ENCODE measurements around the gene OSBPL10. TPM values are rescaled to one million over a fixed set of nuclear protein-coding genes. Genes with fewer than 3 reads are reported as not detected.
"Not testable (repeated sequence)": the region's sequence is repeated elsewhere in the genome, so short reads cannot be mapped to it uniquely, and the experiment has no call there.

OSBPL10 gene
- polyA plus RNA-seq, 3 donors, result 1.0 to 4.3 (median 3.8) TPM

- WGBS, 3 donors, result 89 to 97% (median 91%) methylated on average over 7 of the region's 7 CpGs
- no peak overlapping the region for H3K27ac ChIP-seq (ENCODE audit: low read depth, low read length)
Measured at GRCh38 chr3:31813686-31814085, 167.4 kb downstream of the OSBPL10 start.

GRCh38 chr3:31813197-31813596 lies 167.9 kb downstream of the OSBPL10 start:
- no peak overlapping the region for H3K27ac ChIP-seq (ENCODE audit: low read depth, low read length)

- 96 to 98% (median 97%) methylated on average over 11 of the region's 11 CpGs for WGBS, 3 donors
- no peak overlapping the region for H3K27ac ChIP-seq (ENCODE audit: low read depth, low read length)
Measured at GRCh38 chr3:31810991-31811433, 170.1 kb downstream of the OSBPL10 start.

GRCh38 chr3:31808143-31808720 lies 172.8 kb downstream of the OSBPL10 start:
- no peak overlapping the region for H3K27ac ChIP-seq (ENCODE audit: low read depth, low read length)
- WGBS, 3 donors, result 89 to 95% (median 95%) methylated on average over 3 of the region's 3 CpGs

GRCh38 chr3:31804251-31805051 lies 176.6 kb downstream of the OSBPL10 start:
- WGBS, 3 donors, result 61 to 78% (median 77%) methylated on average over 10 of the region's 10 CpGs
- no peak overlapping the region for H3K27ac ChIP-seq (ENCODE audit: low read depth, low read length)

GRCh38 chr3:31802981-31803740 lies 177.9 kb downstream of the OSBPL10 start:
- WGBS, 3 donors, result 68 to 89% (median 78%) methylated on average over 7 of the region's 7 CpGs
- no peak overlapping the region for H3K27ac ChIP-seq (ENCODE audit: low read depth, low read length)

GRCh38 chr3:31800436-31800835 lies 180.6 kb downstream of the OSBPL10 start:
- H3K27ac ChIP-seq (ENCODE audit: low read depth, low read length), result no peak overlapping the region
- WGBS, 3 donors, result 95 to 99% (median 96%) methylated on average over 4 of the region's 4 CpGs

- H3K27ac ChIP-seq (ENCODE audit: low read depth, low read length), result no peak overlapping the region
- 99 to 100% (median 99%) methylated on average over 4 of the region's 4 CpGs for WGBS, 3 donors
Measured at GRCh38 chr3:31798840-31799239, 182.2 kb downstream of the OSBPL10 start.

- no peak overlapping the region for H3K27ac ChIP-seq (ENCODE audit: low read depth, low read length)
- WGBS, 3 donors, result 94 to 96% (median 94%) methylated on average over 4 of the region's 4 CpGs
Measured at GRCh38 chr3:31793821-31794220, 187.2 kb downstream of the OSBPL10 start.

GRCh38 chr3:31791090-31791430 lies 190.0 kb downstream of the OSBPL10 start:
- H3K27ac ChIP-seq (ENCODE audit: low read depth, low read length), result no peak overlapping the region
- 76 to 78% (median 77%) methylated on average over 2 of the region's 2 CpGs for WGBS, 3 donors

GRCh38 chr3:31790193-31791089 lies 190.6 kb downstream of the OSBPL10 start:
- 94 to 97% (median 97%) methylated on average over 7 of the region's 7 CpGs for WGBS, 3 donors
- H3K27ac ChIP-seq (ENCODE audit: low read depth, low read length), result no peak overlapping the region

GRCh38 chr3:31789429-31789828 lies 191.6 kb downstream of the OSBPL10 start:
- 84 to 96% (median 95%) methylated on average over 5 of the region's 5 CpGs for WGBS, 3 donors
- H3K27ac ChIP-seq (ENCODE audit: low read depth, low read length), result no peak overlapping the region

GRCh38 chr3:31785734-31786133 lies 195.3 kb downstream of the OSBPL10 start:
- H3K27ac ChIP-seq (ENCODE audit: low read depth, low read length), result no peak overlapping the region
- 92 to 100% (median 100%) methylated on average over 1 of the region's 1 CpG for WGBS, 3 donors

GRCh38 chr3:31785286-31785685 lies 195.8 kb downstream of the OSBPL10 start:
- no peak overlapping the region for H3K27ac ChIP-seq (ENCODE audit: low read depth, low read length)
- 66 to 69% (median 69%) methylated on average over 7 of the region's 7 CpGs for WGBS, 3 donors

GRCh38 chr3:31783851-31784250 lies 197.2 kb downstream of the OSBPL10 start:
- 79 to 93% (median 86%) methylated on average over 2 of the region's 2 CpGs for WGBS, 3 donors
- not testable (repeated sequence) for H3K27ac ChIP-seq (ENCODE audit: low read depth, low read length)

GRCh38 chr3:31782306-31782705 lies 198.8 kb downstream of the OSBPL10 start:
- 84 to 97% (median 94%) methylated on average over 1 of the region's 1 CpG for WGBS, 3 donors
- H3K27ac ChIP-seq (ENCODE audit: low read depth, low read length), result not testable (repeated sequence)

GRCh38 chr3:31779514-31779913 lies 201.5 kb downstream of the OSBPL10 start:
- no peak overlapping the region for H3K27ac ChIP-seq (ENCODE audit: low read depth, low read length)
- 0 to 1% (median 0%) methylated on average over 1 of the region's 1 CpG for WGBS, 3 donors

- H3K27ac ChIP-seq (ENCODE audit: low read depth, low read length), result no peak overlapping the region
Measured at GRCh38 chr3:31777887-31778286, 203.2 kb downstream of the OSBPL10 start.
